Measurements from ENCODE around the gene CLPTM1L.

Gene CLPTM1L

DNA sequence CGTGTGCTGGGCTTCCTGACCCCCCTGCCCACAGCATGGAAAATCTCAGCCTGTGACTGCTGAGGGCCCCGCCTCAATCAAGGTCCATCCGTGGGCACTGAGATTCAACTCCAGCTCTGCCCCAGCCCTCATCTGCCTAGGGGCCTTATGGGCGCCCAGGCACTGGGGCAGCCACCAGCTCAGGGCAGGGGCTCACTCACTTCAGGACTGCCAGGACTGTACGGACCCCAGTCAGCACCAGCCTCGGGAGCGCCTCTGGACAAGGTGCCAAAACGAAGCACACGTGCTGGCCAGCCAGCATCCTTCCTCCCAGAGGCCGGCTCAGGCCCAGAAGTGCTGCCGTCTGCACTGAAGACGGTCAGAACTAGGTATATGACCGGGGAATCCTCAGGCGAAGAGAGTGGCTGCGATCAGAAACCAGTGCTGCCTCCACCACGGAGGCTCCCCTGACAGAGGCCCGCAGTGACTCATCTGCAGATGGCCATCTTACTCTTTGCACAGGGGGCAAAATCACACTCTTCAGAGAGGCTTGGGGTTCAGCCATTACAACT is 19.6 kb downstream of the CLPTM1L start:
- no peak for DNase-seq

DNA sequence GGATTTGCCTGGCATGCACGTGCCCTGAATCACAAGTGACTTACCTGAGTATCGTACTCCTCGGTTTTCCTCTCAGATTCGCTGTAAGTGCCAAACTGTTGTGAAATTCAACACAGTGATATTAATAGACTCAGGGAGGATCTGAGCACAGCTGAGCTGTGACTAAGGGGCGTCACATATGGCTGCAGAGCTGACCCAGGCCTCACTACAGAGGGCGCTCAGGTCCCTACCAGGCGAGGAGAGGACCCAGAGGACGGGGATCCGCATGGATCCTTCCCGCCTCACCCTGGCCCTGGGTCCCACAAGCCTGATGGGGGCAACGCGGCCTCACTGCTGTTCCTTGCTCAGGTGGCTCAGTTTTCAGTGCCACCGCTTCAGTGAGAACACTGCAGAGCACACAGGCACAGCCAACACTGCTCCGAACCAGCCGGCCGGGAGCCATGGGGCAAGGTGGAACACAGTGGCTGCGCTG is 20.1 kb downstream of the CLPTM1L start:
- no peak for DNase-seq

DNA sequence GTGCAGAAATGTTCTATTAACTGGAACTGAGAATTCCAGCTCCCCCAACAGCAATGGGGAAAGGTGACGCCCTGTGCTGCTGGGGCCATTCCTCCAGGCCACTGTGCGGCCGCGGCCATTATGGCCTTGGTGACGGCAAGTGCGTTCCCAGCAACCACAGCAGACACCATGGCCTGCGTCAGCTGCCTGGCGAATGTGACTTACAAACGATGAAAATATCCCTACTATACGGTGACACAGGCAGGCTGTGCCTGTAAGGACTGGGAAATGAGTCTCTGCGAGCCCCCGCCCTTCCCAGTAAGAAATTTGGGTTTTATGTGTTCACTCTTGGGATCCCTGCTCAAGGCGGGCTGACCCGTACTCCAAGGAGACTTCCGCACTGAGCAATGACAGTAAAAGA is 20.6 kb downstream of the CLPTM1L start:
- no peak for DNase-seq

DNA sequence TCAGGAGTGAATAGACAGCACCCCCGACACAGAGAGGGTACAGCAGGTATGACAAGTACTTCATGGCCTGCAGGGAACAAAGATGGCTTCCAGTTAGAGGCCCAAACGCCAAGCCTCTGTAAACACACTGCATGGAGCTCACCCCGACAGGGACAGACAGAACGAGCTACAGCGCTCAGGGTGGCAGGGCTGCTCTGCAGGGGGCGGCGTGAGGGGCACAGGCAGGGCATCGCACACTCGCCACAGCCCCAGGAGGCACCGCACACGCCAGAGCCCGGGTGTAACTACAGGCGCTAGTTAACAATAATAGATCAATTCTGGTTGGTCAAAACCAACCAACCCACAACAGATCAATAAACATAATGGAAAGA is 21.1 kb downstream of the CLPTM1L start:
- no peak for DNase-seq

DNA sequence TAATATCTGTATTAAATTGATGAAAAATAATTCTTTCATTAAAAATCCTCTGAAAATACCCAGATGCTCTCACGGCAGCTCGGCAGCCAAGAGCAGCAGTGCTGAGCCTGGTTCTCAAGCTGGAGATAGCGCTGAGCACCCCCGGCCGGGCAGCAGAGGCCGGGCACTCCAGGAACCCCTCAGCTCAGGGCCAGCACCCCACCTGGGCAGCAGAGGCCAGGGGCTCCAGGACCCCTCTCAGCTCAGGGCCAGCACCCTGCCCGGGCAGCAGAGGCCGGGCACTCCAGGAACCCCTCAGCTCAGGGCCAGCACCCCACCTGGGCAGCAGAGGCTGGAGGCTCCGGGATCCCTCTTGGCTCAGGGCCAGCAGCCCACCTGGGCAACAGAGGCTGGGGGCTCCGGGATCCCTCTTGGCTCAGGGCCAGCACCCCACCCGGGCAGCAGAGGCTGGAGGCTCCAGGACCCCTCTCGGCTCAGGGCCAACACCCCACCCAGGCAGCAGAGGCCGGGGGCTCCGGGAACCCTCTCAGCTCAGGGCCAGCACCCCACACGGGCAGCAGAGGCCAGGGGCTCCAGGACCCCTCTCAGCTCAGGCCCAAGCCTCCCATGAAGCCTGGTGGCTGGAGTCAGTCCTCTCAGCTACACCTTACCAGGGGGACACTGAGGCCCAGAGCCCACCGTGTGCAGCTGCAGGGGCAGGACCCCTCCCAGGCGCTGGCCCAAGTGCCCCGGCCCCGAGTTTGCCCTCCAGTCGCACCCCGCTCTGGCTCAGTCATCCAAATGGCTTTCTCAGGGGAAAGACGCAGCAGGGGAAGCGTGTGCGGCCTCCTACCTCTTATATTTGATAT is 21.7 kb downstream of the CLPTM1L start:
- no peak for DNase-seq

DNA sequence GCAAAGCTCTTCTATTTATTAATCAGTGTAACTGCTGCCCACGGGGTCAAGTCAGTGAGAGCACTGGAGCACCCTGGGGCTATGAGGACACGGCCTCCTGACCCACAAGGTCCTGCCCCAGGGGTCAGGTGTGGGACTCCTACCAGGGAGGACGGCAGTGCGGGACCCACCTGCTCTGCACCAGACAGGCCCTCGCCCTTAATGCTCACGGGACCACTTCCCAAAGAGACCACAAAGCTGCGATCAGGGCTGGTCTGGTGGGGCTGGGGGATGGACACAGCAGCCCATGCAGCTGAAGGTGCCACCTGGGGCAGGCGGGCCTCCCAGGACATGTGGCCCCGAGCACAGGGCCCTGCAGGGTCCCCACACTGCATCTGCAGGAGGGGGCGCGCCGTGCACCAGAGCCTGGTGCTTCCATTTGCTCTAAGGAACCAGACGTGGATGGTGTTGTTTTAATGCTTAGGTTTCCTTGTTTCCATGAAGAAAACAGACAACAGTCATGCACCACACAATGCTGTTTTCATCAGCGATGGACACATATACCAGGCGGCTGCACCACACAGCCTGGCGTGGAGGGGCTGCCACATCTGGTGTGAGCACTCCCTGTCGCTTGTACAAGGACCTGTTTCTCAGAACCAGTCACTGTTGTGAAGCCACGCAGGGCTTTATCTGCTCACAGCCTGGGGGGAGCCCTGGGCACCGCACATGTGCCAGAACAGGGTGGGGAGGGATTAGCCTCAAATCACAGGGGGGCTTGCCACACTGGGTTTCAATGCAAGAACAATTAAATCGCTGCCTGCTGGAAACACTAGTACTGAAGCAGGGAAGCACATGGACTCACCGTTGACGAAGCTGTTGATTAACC is 22.6 kb downstream of the CLPTM1L start:
- DNase-seq = no peak

DNA sequence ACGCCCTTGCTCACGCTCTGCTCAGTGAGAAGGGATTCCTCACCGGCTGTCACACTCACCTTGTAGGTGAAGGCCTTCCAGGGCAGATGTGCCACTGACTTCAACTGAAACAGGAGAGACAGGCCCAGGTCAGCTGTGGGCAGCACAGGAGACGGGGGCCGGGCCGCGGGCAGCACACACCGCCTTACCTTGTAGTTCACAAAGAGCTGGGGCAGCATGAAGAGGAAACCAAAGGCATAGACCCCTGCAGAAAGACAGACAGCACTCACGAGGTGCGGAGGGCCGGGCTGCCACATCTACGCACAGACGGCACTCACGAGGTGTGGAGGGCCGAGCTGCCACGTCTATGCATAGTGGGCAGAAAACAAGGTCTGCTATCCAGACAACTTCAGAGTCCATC is 23.3 kb downstream of the CLPTM1L start:
- no peak for DNase-seq

DNA sequence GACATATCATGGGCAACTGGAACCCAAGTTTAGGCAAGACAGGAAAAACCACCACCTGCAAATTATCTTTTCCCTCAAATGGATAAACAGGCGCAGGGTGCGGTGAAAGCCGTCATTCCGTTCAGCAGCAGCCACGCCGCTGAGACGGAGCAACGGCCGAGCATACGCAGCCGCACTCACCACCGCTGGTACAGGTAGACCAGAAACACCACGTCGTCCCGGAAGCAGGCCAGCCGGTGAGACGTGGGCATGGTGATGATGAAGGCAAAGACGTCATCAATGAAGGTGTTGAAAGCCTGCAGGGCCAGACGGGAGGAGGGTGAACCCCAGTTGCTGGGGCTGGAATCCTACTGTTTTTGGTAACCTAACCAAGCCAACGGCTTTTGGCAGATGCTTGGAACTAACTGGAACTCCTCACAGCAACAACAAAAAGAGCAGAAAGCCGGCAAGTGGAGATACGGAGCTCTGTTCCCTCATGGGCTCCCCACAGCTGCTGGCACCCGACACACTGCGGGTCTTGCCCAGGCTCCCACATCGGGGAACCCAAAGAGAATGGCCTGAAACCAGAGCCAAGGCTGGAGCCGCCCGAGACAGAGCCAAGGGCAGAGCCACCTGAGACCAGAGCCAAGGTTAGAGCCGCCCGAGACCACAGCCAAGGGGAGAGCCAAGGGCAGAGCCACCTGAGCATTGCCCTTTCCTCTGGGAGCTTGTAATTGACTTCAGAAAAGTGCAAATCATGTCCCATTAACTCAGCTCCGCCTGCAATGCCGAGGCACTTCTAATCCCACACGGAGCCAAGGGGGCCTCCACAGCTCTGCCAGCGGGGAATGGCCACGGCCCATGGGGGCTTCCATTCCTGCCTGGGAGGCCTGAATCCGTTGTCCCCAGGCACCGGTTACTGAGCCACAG is 24.2 kb downstream of the CLPTM1L start:
- DNase-seq = no peak

DNA sequence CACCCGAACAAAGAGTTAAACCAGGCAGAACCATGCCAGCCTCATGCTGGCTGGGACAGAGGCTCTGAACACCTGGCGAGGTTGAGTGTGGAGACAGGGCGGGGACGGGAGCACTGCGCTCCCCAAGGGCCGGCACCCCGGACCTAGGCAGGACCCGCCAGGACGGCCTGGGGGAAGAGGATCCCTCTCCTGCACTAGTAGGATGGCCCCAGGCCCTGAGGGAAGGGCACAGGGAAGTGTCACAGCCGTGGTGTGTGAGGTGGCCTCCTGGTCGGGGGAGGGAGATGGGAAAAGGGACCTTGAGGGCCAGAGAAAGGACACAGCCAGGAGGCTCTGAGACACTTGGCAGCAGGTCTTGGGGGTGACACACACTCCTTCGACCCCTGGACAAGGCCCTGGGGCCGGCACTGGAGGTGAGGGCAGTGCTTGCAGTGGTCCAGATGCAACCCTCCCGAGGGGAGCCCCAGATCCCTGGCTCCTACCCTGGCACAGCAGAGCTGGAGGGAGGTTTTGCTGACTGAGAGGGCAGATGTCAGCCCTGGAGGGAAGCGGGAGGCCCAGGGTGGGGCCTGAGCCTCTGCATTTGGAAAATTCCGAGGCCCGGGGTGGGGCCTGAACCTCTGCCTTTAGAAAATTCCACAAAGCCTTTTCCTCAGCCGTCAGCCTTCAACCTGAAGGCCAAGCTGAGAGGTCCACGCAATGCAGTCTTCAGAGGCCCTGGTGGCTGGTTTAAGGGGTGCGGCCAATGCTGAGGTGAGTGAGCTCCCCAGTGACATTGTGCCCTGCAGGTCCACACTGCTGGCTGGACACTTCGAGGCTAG is 25.3 kb downstream of the CLPTM1L start:
- DNase-seq = no peak

DNA sequence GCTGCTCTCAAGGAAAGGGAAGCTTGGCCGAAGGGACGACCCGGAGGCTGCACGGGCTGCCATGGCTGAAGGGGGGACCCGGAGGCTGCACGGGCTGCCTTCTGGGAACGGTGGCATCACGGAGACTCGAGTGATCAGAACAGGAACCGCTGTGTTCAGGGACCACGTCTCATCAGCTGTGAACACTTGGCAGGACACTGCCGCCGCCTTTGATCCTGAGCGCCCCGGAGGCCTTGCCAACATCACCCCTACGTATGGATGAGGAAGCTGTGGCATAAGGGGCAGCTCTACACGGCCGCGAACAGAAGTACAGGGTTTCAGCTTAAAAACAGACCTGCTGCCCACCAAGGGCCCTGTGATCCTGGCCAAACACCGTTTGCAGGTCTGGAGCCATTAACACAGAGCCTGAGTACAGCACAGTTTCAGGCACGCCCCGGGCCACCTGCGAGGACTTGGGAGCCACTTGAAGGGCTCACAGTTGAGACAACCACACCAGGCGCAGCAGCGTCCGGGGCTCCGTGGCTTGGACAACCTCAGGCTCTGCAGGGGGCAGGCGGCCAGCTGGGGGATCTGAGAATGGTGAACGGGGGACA is 26.1 kb downstream of the CLPTM1L start:
- no peak for DNase-seq

DNA sequence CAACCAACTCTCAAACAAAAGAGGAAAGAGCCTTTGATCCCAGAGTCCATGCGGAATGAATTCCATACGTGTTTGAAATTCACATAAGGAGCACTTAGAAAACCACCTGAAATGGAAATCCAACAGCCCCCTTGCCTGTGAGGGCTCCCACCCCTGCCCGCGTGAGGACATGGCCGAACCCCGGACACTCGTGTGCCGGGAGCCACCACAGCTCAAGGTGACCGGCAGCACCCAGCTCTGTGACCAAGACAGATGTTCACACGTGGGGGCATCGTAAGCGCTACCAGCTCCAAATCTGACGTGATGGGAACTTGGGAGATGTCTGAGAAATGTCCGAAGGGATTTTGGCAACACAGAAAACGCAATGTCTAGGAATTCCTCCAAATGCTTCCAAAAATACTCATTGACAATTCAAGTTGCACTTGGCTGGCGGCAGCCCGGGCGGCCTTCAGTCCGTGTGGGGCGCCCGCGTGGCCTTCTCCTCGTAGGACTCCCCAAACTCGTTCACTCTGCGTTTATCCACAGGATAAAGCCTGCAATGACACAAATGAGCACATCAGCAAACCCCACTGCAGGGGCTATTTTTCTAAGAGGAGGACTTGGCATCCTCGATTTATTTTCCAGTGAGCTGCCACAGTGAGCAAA is 26.9 kb downstream of the CLPTM1L start:
- no peak for DNase-seq

DNA sequence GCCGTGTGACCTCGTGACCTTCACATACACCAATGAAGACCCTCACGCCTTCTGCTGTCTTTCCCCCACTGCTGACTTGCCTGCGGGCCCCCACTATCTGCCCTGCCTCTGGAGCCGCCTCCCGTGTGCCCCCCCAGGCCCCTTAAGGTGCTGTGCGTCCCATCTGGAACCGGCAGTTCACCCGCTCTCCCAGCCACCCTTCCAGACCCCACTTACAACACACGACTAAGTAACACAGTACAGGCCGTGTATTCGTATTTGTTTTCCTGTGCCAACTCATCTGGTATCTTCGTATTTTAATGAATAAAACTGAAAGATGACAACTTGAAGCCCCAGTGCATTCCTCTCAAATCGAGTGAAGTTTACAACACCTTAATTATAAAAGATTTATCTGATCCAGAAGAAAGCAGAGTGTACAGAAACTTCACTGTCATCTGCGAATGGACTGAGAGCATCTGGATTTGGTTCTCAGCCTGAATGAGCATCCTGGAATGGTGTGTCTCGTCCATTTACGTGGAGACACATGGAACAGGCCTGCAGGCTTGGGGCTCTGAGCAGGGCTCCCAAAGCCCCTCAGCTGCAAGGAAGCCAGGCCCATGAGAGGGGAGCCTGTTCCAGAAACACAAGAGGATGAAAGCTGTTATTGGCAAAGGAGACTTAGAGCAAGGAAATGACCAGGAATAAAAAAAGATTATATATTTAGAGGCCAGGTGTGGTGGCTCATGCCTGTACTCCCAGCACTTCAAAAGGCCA is 28.1 kb downstream of the CLPTM1L start:
- no peak for DNase-seq

DNA sequence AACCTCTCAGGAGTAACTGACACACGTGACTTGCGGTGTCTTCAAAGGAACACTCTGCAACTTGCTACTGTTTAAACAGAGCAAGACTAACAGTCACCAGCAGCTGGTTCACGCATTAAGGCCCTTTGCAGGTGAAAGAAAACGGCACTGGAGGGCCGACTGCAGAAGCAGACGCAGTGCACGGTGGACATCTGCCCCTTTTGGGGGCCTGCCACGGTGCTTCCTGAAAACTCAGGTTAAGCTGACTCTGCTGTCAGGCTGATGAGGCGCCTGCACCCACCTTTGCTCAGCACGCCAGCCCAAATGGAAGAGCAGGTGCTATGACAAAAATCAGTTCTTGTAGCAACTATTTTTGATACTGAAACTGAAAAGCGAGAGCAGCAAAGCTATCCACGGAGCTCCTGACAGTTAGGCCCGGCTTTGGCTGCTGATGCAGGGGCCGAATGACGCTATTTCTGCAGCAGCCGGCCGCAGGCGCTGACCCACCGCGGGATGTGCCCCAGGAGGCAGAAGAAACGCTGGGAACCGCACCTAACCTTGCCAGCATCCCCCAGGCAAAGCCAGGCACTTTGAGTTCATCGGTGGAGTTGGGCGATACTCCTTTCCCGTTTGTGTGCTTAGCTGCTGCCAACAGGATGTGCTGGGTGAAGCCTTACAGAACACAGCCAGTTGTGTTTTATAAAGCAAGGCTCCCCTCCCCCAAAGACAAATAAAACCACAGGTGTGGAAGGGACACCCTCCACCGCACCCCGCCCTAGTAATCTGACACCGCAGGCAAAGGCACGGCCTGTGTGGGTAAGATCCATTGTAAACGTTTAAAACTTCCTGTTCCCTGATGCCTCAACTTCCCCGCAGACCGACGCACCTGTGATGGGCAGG is 29.0 kb downstream of the CLPTM1L start:
- peak; percentile 71 to 76 for DNase-seq

DNA sequence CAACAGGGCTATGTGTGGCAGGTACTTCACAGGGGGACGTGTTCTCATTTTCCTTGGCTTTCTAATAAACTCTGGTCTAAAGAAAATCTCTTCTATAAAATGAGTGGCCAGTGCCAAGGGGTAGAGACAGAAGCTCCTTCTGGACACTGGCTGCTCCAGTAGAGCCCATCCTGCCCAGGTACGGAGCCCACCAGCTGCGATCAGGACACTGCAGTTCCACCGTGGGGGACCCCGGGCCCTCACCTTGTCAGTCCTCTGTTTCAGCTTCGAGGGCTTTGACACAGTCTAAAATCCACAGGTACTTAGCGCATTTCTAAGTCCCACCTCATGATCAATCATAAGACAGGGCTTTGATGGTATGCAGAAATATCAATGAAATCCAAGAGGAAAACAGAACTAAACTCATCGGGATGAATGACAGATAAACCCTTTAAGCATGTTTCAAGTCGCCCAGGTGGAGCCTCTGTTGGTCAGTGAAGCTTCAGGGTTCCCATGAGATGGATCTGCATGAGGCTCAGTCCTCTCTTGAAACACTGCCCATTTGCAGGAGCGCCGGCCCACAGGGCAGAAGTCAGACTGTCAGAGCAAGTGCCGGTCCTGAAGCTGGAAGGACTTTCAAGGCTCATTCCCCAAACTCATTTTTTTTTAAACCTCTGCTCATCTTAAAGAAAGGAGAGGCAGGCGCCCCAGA is 29.7 kb downstream of the CLPTM1L start:
- DNase-seq = no peak

DNA sequence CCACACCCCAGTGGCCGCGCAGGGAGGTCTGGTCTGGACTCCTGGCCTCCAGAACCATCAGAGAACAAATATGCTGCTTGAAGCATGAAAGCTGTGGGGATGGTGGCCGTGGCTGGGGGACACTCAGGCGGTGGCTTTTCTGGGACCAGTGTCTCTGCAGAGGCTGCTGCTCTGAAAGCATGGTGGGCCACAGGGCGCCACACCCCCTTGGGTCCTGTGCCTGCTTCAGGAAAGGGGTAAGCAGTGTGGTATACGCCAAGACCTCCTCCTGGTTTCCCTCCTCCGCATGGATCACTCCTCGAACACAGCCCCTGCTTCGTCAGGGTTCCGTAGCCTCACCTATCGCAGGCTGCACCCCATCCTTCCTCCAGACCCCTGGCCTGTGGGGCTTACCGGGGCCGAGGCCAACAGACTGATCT is 30.3 kb downstream of the CLPTM1L start:
- DNase-seq = no peak

DNA sequence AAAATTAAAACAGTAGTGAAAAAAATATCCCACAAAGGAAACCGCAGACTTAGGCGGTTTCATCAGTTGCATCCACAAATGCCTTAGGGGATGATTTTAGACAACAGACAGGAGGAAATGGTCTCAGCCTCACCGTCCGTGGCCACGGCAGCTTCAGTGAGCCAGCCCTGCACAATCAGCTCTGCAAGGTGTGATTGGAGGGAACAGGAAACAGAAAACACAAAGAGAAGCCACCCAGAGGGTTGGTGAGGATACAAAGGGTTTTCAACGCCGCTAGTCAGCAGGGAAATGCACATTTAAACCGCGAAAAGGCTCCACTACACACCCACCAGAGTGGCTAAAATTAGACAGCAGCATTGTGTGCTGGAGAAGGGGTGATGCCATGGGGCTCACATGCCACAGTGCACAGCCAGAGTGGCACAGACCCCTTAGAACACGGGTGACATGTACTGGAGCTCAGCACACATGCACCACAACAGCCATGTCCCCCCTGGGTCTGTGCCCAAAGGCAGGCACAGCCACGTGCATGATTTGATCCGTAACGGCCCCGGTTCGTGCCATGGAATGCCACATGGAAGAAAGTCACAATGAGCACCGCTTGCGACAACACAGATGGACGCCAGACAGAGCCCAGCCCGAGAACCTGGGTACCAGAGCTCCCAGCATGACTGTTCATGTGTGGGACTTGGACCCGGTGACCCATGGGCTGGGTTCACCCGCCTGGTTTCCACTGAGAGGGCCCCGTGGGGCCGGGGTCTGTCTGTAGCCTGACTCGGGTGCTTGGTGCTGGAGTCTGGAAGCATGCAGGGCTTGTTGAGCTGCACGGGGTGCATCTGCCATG is 31.7 kb downstream of the CLPTM1L start:
- no peak for DNase-seq

DNA sequence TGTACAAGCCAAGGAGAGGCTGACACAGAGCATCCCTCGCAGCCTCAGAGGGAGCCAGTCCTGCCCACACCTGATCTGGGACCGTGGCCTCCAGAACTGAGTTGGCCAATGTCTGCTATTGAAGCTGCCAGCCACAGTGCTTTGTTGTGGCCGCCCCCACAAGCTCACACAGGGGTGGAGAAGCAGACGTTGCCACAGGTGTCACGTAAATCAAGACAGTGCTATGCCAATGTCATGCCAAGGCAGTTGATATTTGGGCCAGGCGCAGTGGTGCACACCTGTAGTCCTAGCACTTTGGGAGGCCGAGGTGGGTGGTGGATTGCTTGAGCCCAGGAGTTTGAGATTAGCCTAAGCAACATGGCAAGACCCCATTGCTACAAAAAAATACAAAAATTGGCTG is 32.7 kb downstream of the CLPTM1L start:
- no peak for DNase-seq
